Neural cell (in vitro differentiated cells): ENCODE data around the gene LEF1. TPM values are rescaled to one million over a fixed set of nuclear protein-coding genes. Genes with fewer than 3 reads are reported as not detected.

Source experiments
- H2AFZ ChIP-seq: fragments of 200-600, 300-800 bp; sonication (generic), shearing (Covaris generic); 2 replicates; pipeline ENCODE4 v1.6.0; 2014; ENCODE audit warnings: low read depth, mild to moderate bottlenecking, antibody characterized with exemption, low read length, moderate library complexity
- H3F3A ChIP-seq: fragments of 200-600 bp; shearing (Covaris generic); 2 replicates; pipeline ENCODE4 v1.6.1; 2016; ENCODE audit warnings: mild to moderate bottlenecking, moderate library complexity, mixed read lengths, antibody characterized with exemption, low read length; ENCODE audit not compliant: insufficient read depth, poor library complexity, severe bottlenecking
- H3K27ac ChIP-seq: fragments of 200-600, 300-800 bp; sonication (generic), shearing (Covaris generic); 2 replicates; pipeline ENCODE4 v1.5.1; 2014; ENCODE audit warnings: mild to moderate bottlenecking, low read length, moderate library complexity
- H3K27me3 ChIP-seq: fragments of 300-800, 200-600 bp; sonication (generic), shearing (Covaris generic); 2 replicates; pipeline ENCODE4 v1.6.0; 2014; ENCODE audit warnings: mild to moderate bottlenecking, low read depth, low read length, moderate library complexity; ENCODE audit not compliant: insufficient read depth
- H3K36me3 ChIP-seq: fragments of 300-800, 200-600 bp; sonication (generic), shearing (Covaris generic); 2 replicates; pipeline ENCODE4 v1.5.1; 2014; ENCODE audit warnings: mild to moderate bottlenecking, antibody characterized with exemption, low read length, moderate library complexity; ENCODE audit not compliant: insufficient read depth
- H3K4me2 ChIP-seq: fragments of 300-800, 200-600 bp; sonication (generic), shearing (Covaris generic); 2 replicates; pipeline ENCODE4 v1.6.0; 2014; ENCODE audit warnings: mild to moderate bottlenecking, low read length
- H3K4me3 ChIP-seq: fragments of 300-800, 200-600 bp; sonication (generic), shearing (Covaris generic); 2 replicates; pipeline ENCODE4 v1.5.1; 2014; ENCODE audit warnings: mild to moderate bottlenecking, low read length, moderate library complexity
- H3K79me2 ChIP-seq: fragments of 200-600 bp; shearing (Covaris generic); replicated peaks from 2 replicates; pipeline ENCODE4 v1.6.0; 2014; ENCODE audit warnings: mild to moderate bottlenecking, low read length, moderate library complexity; ENCODE audit not compliant: insufficient read depth
- H3K9ac ChIP-seq: fragments of 300-800, 200-600 bp; sonication (generic), shearing (Covaris generic); 2 replicates; pipeline ENCODE4 v1.6.1; 2016; ENCODE audit warnings: mild to moderate bottlenecking, low read length, mixed read lengths
- H3K9me2 ChIP-seq: fragments of 200-600 bp; shearing (Covaris generic); 2 replicates; pipeline ENCODE4 v1.6.1; 2016; ENCODE audit warnings: mild to moderate bottlenecking, low read length, mixed read lengths; ENCODE audit not compliant: insufficient read depth
- H3K9me3 ChIP-seq: fragments of 200-600, 300-800 bp; sonication (generic), shearing (Covaris generic); 2 replicates; pipeline ENCODE4 v1.6.1; 2016; ENCODE audit warnings: mild to moderate bottlenecking, mixed run types, low read length, moderate library complexity, mixed read lengths
- H4K20me1 ChIP-seq: fragments of 200-600 bp; shearing (Covaris generic); 2 replicates; pipeline ENCODE4 v1.6.1; 2016; ENCODE audit warnings: mild to moderate bottlenecking, mixed run types; ENCODE audit not compliant: insufficient read depth
- EP300 ChIP-seq: fragments of 450-650 bp; conservative IDR thresholded peaks from 2 replicates; pipeline ENCODE4 v1.6.1; 2014; ENCODE audit warnings: antibody characterized with exemption, mild to moderate bottlenecking, moderate library complexity; ENCODE audit not compliant: poor library complexity, severe bottlenecking
- EZH2 ChIP-seq: fragments of 200-600, 300-800 bp; shearing (Covaris generic), sonication (generic); IDR thresholded peaks from 2 replicates; pipeline ENCODE4 v1.6.1; 2014; ENCODE audit warnings: antibody characterized with exemption, low read length, borderline replicate concordance, mild to moderate bottlenecking; ENCODE audit not compliant: insufficient read depth, poor library complexity, severe bottlenecking
- MXI1 ChIP-seq: fragments of 450-650 bp; conservative IDR thresholded peaks from 2 replicates; pipeline ENCODE4 v1.6.1; 2014; ENCODE audit warnings: antibody characterized with exemption, mild to moderate bottlenecking; ENCODE audit not compliant: poor library complexity, severe bottlenecking
- POLR2AphosphoS5 ChIP-seq: IDR thresholded peaks from 2 replicates; pipeline ENCODE4 v1.6.1; 2012
- RAD21 ChIP-seq: fragments of 450-650 bp; conservative IDR thresholded peaks from 2 replicates; pipeline ENCODE4 v1.6.1; 2014; ENCODE audit warnings: antibody characterized with exemption, mild to moderate bottlenecking, moderate library complexity
- REST ChIP-seq: IDR thresholded peaks from 2 replicates; pipeline ENCODE4 v1.6.1; 2012; ENCODE audit warnings: borderline replicate concordance
- SMC3 ChIP-seq: fragments of 450-650 bp; conservative IDR thresholded peaks from 2 replicates; pipeline ENCODE4 v1.6.1; 2014; ENCODE audit warnings: antibody characterized with exemption, mild to moderate bottlenecking, moderate library complexity; ENCODE audit not compliant: poor library complexity
- TAF1 ChIP-seq: IDR thresholded peaks from 2 replicates; pipeline ENCODE4 v1.6.1; 2012; ENCODE audit warnings: low read depth
- polyA plus RNA-seq: library from polyadenylated mRNA; depleted of rRNA; stranded (reverse); fragments of >200 nt; gene quantifications from 2 replicates; pipeline ENCODE4 v1.2.3, GENCODE V29; 2014
- TF ChIP-seq, protein P1 (sequence below): fragments of 450-650 bp; IDR thresholded peaks from 2 replicates; pipeline ENCODE4 v1.5.1; 2014; ENCODE audit warnings: antibody characterized with exemption, mild to moderate bottlenecking, moderate library complexity; ENCODE audit not compliant: poor library complexity, severe bottlenecking

The LEF1 gene
- polyA plus RNA-seq, 1 donor from 2014 or later: 0.78 TPM

DNA sequence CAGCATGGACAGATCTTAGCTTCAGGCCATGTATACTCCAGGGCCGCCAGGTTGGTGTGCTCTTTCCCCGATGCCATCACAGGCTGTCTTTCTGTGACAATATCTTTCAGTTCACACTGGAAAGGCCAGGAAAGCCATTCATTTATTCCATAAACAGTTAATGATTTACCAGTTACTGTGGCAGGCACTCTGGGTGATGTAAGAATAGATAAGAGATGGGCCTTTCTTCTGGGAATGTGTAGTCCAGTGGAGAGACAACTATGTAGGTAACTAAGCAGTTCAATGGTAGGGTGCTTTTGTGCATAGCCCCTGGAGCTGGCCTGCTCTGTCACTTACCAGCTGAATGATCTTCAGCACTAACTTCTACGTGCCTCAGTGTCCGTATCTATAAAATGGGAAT, 46.3 kb upstream of the LEF1 start:
- Histone ChIP-seq H3K4me3 (no peak overlapping the region), H4K20me1 (no peaks in the 10 kb centered on the region), H3K9ac (no peak overlapping the region), H3K36me3 (no peaks in the 10 kb centered on the region), H2AFZ (no peak overlapping the region), H3K9me2 (no peaks in the 10 kb centered on the region), H3K79me2 (no peaks in the 10 kb centered on the region), H3F3A (no peaks in the 10 kb centered on the region), H3K9me3 (no peaks in the 10 kb centered on the region), H3K27ac (no peak overlapping the region), H3K4me2 (no peak overlapping the region), H3K27me3 (no peaks in the 10 kb centered on the region)
- TF ChIP-seq MXI1 (no peak), TAF1 (no peak), SMC3 (no peak), RAD21 (no peak), EP300 (no peak), REST (no peak), EZH2 (no peak), POLR2AphosphoS5 (no peak)
- TF ChIP-seq, protein P1, sequence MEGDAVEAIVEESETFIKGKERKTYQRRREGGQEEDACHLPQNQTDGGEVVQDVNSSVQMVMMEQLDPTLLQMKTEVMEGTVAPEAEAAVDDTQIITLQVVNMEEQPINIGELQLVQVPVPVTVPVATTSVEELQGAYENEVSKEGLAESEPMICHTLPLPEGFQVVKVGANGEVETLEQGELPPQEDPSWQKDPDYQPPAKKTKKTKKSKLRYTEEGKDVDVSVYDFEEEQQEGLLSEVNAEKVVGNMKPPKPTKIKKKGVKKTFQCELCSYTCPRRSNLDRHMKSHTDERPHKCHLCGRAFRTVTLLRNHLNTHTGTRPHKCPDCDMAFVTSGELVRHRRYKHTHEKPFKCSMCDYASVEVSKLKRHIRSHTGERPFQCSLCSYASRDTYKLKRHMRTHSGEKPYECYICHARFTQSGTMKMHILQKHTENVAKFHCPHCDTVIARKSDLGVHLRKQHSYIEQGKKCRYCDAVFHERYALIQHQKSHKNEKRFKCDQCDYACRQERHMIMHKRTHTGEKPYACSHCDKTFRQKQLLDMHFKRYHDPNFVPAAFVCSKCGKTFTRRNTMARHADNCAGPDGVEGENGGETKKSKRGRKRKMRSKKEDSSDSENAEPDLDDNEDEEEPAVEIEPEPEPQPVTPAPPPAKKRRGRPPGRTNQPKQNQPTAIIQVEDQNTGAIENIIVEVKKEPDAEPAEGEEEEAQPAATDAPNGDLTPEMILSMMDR: no peak

DNA sequence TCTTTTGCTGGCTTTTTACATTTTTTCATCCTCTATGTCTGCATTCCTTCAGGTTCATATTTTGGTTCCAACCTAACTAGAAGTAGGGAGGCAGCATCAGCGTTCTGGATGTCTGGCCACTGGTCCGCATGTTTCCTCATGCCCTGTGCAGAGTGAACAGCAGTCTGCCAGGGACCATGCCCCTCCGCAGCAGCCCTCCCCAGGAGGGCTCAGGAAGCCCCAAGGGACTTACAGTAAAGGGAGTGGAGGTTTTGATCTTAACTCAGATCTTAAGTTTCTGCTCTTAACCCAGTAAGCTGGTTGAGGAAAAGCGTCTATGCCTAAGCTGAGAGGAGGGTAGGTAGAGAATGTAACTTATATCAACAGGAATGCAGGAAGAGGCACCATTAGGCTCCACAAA, 45.0 kb upstream of the LEF1 start:
- no peaks in the 10 kb centered on the region for H3F3A ChIP-seq
- H3K4me3 ChIP-seq: no peak overlapping the region
- no peak overlapping the region for H3K4me2 ChIP-seq
- H3K27ac ChIP-seq: no peak overlapping the region
- H3K79me2 ChIP-seq: no peaks in the 10 kb centered on the region
- no peak overlapping the region for H2AFZ ChIP-seq
- TF ChIP-seq TAF1 (no peak), RAD21 (no peak), SMC3 (no peak), EZH2 (no peak), EP300 (no peak), REST (no peak), MXI1 (no peak), POLR2AphosphoS5 (no peak)
- TF ChIP-seq, protein P1: no peak
- H3K9me2 ChIP-seq: no peaks in the 10 kb centered on the region
- no peaks in the 10 kb centered on the region for H3K27me3 ChIP-seq
- no peak overlapping the region for H3K9ac ChIP-seq
- no peaks in the 10 kb centered on the region for H3K36me3 ChIP-seq
- no peaks in the 10 kb centered on the region for H3K9me3 ChIP-seq
- no peaks in the 10 kb centered on the region for H4K20me1 ChIP-seq
